Measurements from ENCODE around the gene ERGIC1.

Gene ERGIC1

GRCh38 chr5:172919525-172920446 lies 85.7 kb downstream of the ERGIC1 start:
- no peaks in the 10 kb centered on the region for H4K20me1 ChIP-seq (ENCODE audit: insufficient read depth, low read length, poor library complexity, severe bottlenecking)
- H3K4me2 ChIP-seq (ENCODE audit: low read depth, low read length, poor library complexity, severe bottlenecking): no peak overlapping the region
- no peaks in the 10 kb centered on the region for H3K79me2 ChIP-seq (ENCODE audit: insufficient read depth, low read length)
- H3K36me3 ChIP-seq (ENCODE audit: insufficient read depth, low read length): peaks cover 68% of the 10 kb centered on the region; the same call in 1 of the 2 replicates
- H3K4me1 ChIP-seq (ENCODE audit: insufficient read depth, low read length, poor library complexity, severe bottlenecking): no peaks in the 10 kb centered on the region
- H3K4me3 ChIP-seq (ENCODE audit: low read length, poor library complexity, severe bottlenecking): no peak overlapping the region
- H3K9me3 ChIP-seq (ENCODE audit: insufficient read depth, low read depth, low read length): no peaks in the 10 kb centered on the region
- H2AFZ ChIP-seq (ENCODE audit: low read length): no peak overlapping the region
- no peaks in the 10 kb centered on the region for H3K27me3 ChIP-seq (ENCODE audit: insufficient read depth, low read length, poor library complexity, severe bottlenecking)
- no peak overlapping the region for H3K9ac ChIP-seq (ENCODE audit: low read depth, low read length, poor library complexity, severe bottlenecking)
- no peaks in the 10 kb centered on the region for H3K9me2 ChIP-seq (replicated peaks; ENCODE audit: low read depth, low read length)
- TF ChIP-seq EZH2phosphoT487 (IDR thresholded peaks at IDR 0.05; ENCODE audit: borderline replicate concordance): no peak
- TF ChIP-seq CTCF (conservative IDR thresholded peaks at IDR 0.05; ENCODE audit: low read length): no peak
- no peaks in the 10 kb centered on the region for H3F3A ChIP-seq (ENCODE audit: low read depth)

GRCh38 chr5:172920447-172920849 lies 86.4 kb downstream of the ERGIC1 start:
- H3K4me3 ChIP-seq (ENCODE audit: low read length, poor library complexity, severe bottlenecking): no peak overlapping the region
- H3K4me2 ChIP-seq (ENCODE audit: low read depth, low read length, poor library complexity, severe bottlenecking): no peak overlapping the region
- H3K79me2 ChIP-seq (ENCODE audit: insufficient read depth, low read length): no peaks in the 10 kb centered on the region
- H3K9me2 ChIP-seq (replicated peaks; ENCODE audit: low read depth, low read length): no peaks in the 10 kb centered on the region
- no peak overlapping the region for H3K9ac ChIP-seq (ENCODE audit: low read depth, low read length, poor library complexity, severe bottlenecking)
- H3K4me1 ChIP-seq (ENCODE audit: insufficient read depth, low read length, poor library complexity, severe bottlenecking): no peaks in the 10 kb centered on the region
- H2AFZ ChIP-seq (ENCODE audit: low read length): no peak overlapping the region
- H3F3A ChIP-seq (ENCODE audit: low read depth): no peaks in the 10 kb centered on the region
- H3K27me3 ChIP-seq (ENCODE audit: insufficient read depth, low read length, poor library complexity, severe bottlenecking): no peaks in the 10 kb centered on the region
- H3K36me3 ChIP-seq (ENCODE audit: insufficient read depth, low read length): peaks cover 61% of the 10 kb centered on the region; the same call in 1 of the 2 replicates
- TF ChIP-seq CTCF (conservative IDR thresholded peaks at IDR 0.05; ENCODE audit: low read length) (no peak), EZH2phosphoT487 (IDR thresholded peaks at IDR 0.05; ENCODE audit: borderline replicate concordance) (no peak)
- H3K9me3 ChIP-seq (ENCODE audit: insufficient read depth, low read depth, low read length): no peaks in the 10 kb centered on the region
- no peaks in the 10 kb centered on the region for H4K20me1 ChIP-seq (ENCODE audit: insufficient read depth, low read length, poor library complexity, severe bottlenecking)

- no peaks in the 10 kb centered on the region for H3F3A ChIP-seq (ENCODE audit: low read depth)
- no peak overlapping the region for H2AFZ ChIP-seq (ENCODE audit: low read length)
- no peak overlapping the region for H3K9ac ChIP-seq (ENCODE audit: low read depth, low read length, poor library complexity, severe bottlenecking)
- H3K4me2 ChIP-seq (ENCODE audit: low read depth, low read length, poor library complexity, severe bottlenecking): no peak overlapping the region
- TF ChIP-seq EZH2phosphoT487 (IDR thresholded peaks at IDR 0.05; ENCODE audit: borderline replicate concordance) (no peak), CTCF (conservative IDR thresholded peaks at IDR 0.05; ENCODE audit: low read length) (no peak)
- H3K36me3 ChIP-seq (ENCODE audit: insufficient read depth, low read length): peaks cover 56% of the 10 kb centered on the region; the same call in 1 of the 2 replicates
- no peaks in the 10 kb centered on the region for H3K4me1 ChIP-seq (ENCODE audit: insufficient read depth, low read length, poor library complexity, severe bottlenecking)
- H3K27me3 ChIP-seq (ENCODE audit: insufficient read depth, low read length, poor library complexity, severe bottlenecking): no peaks in the 10 kb centered on the region
- H3K79me2 ChIP-seq (ENCODE audit: insufficient read depth, low read length): no peaks in the 10 kb centered on the region
- H3K9me2 ChIP-seq (replicated peaks; ENCODE audit: low read depth, low read length): no peaks in the 10 kb centered on the region
- H3K9me3 ChIP-seq (ENCODE audit: insufficient read depth, low read depth, low read length): no peaks in the 10 kb centered on the region
- H4K20me1 ChIP-seq (ENCODE audit: insufficient read depth, low read length, poor library complexity, severe bottlenecking): no peaks in the 10 kb centered on the region
- no peak overlapping the region for H3K4me3 ChIP-seq (ENCODE audit: low read length, poor library complexity, severe bottlenecking)
Observed at GRCh38 chr5:172920995-172921394, 86.9 kb downstream of the ERGIC1 start.
